ENCODE results near the gene INTS4.
"Not testable (repeated sequence)": the region's sequence is repeated elsewhere in the genome, so short reads cannot be mapped to it uniquely, and the experiment has no call there.

The INTS4 gene

GRCh38 chr11:77868744-77869143, 125.7 kb downstream of the INTS4 start:
- no peak for DNase-seq (ENCODE audit: low spot score)
- no peak for TF ChIP-seq CTCF (IDR thresholded peaks at IDR 0.05; ENCODE audit: extremely low read depth, missing control alignments)

GRCh38 chr11:77866336-77866735, 128.1 kb downstream of the INTS4 start:
- no peak for TF ChIP-seq CTCF (IDR thresholded peaks at IDR 0.05; ENCODE audit: extremely low read depth, missing control alignments)
- DNase-seq (ENCODE audit: low spot score), result no peak

- no peak for TF ChIP-seq CTCF (IDR thresholded peaks at IDR 0.05; ENCODE audit: extremely low read depth, missing control alignments)
- no peak for DNase-seq (ENCODE audit: low spot score)
These were observed 128.7 kb downstream of the INTS4 start for GRCh38 chr11:77865805-77866204.

GRCh38 chr11:77861444-77861843, 133.0 kb downstream of the INTS4 start:
- not testable (repeated sequence) for DNase-seq (ENCODE audit: low spot score)

- not testable (repeated sequence) for DNase-seq (ENCODE audit: low spot score)
These were observed 136.5 kb downstream of the INTS4 start for GRCh38 chr11:77857906-77858457.

GRCh38 chr11:77854838-77855237, 139.6 kb downstream of the INTS4 start:
- no peak for DNase-seq (ENCODE audit: low spot score)
- TF ChIP-seq CTCF (IDR thresholded peaks at IDR 0.05; ENCODE audit: extremely low read depth, missing control alignments), result no peak

- no peak for TF ChIP-seq CTCF (IDR thresholded peaks at IDR 0.05; ENCODE audit: extremely low read depth, missing control alignments)
- no peak for DNase-seq (ENCODE audit: low spot score)
These were observed 143.0 kb downstream of the INTS4 start for GRCh38 chr11:77851503-77851902.

GRCh38 chr11:77843700-77844099, 150.8 kb downstream of the INTS4 start:
- DNase-seq (ENCODE audit: low spot score), result not testable (repeated sequence)

- DNase-seq (ENCODE audit: low spot score), result no peak
- no peak for TF ChIP-seq CTCF (IDR thresholded peaks at IDR 0.05; ENCODE audit: extremely low read depth, missing control alignments)
These were observed 151.9 kb downstream of the INTS4 start for GRCh38 chr11:77842441-77843121.

All from GM20000 (cell line).